IPS-11a (cell line): ENCODE results near the gene NMNAT2.

Source experiments
- H3K4me3 ChIP-seq: one replicate; pipeline ENCODE4 v1.5.1; 2013; ENCODE audit warnings: low read depth, low read length, control low read depth

The NMNAT2 gene

GRCh38 chr1:183318433-183318832 lies 99.7 kb downstream of the NMNAT2 start:
- no peak overlapping the region for H3K4me3 ChIP-seq

- no peak overlapping the region for H3K4me3 ChIP-seq
Measured at GRCh38 chr1:183315991-183316758, 102.0 kb downstream of the NMNAT2 start.

- no peak overlapping the region for H3K4me3 ChIP-seq
Measured at GRCh38 chr1:183313063-183313462, 105.1 kb downstream of the NMNAT2 start.

- no peak overlapping the region for H3K4me3 ChIP-seq
Measured at GRCh38 chr1:183310753-183311479, 107.3 kb downstream of the NMNAT2 start.

- no peak overlapping the region for H3K4me3 ChIP-seq
Measured at GRCh38 chr1:183308719-183309118, 109.5 kb downstream of the NMNAT2 start.

GRCh38 chr1:183306317-183307042 lies 111.7 kb downstream of the NMNAT2 start:
- H3K4me3 ChIP-seq = no peak overlapping the region

- no peak overlapping the region for H3K4me3 ChIP-seq
Measured at GRCh38 chr1:183304440-183305107, 113.6 kb downstream of the NMNAT2 start.

GRCh38 chr1:183303901-183304300 lies 114.3 kb downstream of the NMNAT2 start:
- no peak overlapping the region for H3K4me3 ChIP-seq

GRCh38 chr1:183303323-183303645 lies 114.9 kb downstream of the NMNAT2 start:
- H3K4me3 ChIP-seq = no peak overlapping the region

- H3K4me3 ChIP-seq = no peak overlapping the region
Measured at GRCh38 chr1:183302452-183303322, 115.5 kb downstream of the NMNAT2 start.

- no peak overlapping the region for H3K4me3 ChIP-seq
Measured at GRCh38 chr1:183301239-183301638, 116.9 kb downstream of the NMNAT2 start.

- no peak overlapping the region for H3K4me3 ChIP-seq
Measured at GRCh38 chr1:183300828-183301227, 117.4 kb downstream of the NMNAT2 start.

GRCh38 chr1:183300395-183300794 lies 117.8 kb downstream of the NMNAT2 start:
- no peak overlapping the region for H3K4me3 ChIP-seq

- H3K4me3 ChIP-seq = no peak overlapping the region
Measured at GRCh38 chr1:183296782-183297181, 121.4 kb downstream of the NMNAT2 start.

GRCh38 chr1:183295521-183295920 lies 122.7 kb downstream of the NMNAT2 start:
- H3K4me3 ChIP-seq = no peak overlapping the region

- no peak overlapping the region for H3K4me3 ChIP-seq
Measured at GRCh38 chr1:183293876-183294275, 124.3 kb downstream of the NMNAT2 start.

- no peak overlapping the region for H3K4me3 ChIP-seq
Measured at GRCh38 chr1:183293241-183293640, 124.9 kb downstream of the NMNAT2 start.

- no peak overlapping the region for H3K4me3 ChIP-seq
Measured at GRCh38 chr1:183291802-183292514, 126.2 kb downstream of the NMNAT2 start.

GRCh38 chr1:183291216-183291762 lies 126.9 kb downstream of the NMNAT2 start:
- H3K4me3 ChIP-seq = no peak overlapping the region
